GM18505 (cell line): ENCODE data around the gene TMEM108.

Experiments used
- ATAC-seq: cut with Tn5 transposase; IDR thresholded peaks from one replicate; pipeline ENCODE4 v1.9.1; 2021; ENCODE audit not compliant: unreplicated experiment
- POLR2A ChIP-seq: IDR thresholded peaks from 4 replicates; pipeline ENCODE4 v1.6.1; 2011; ENCODE audit warnings: borderline replicate concordance; ENCODE audit not compliant: insufficient read depth, insufficient read length; ENCODE audit errors: extremely low read depth

TMEM108 gene

GRCh38 chr3:133278260-133279043 is 240.3 kb downstream of the TMEM108 start:
- TF ChIP-seq POLR2A = no peak
- no peak for ATAC-seq

GRCh38 chr3:133280586-133280985 is 242.4 kb downstream of the TMEM108 start:
- ATAC-seq = no peak
- TF ChIP-seq POLR2A = no peak

GRCh38 chr3:133282236-133282635 is 244.0 kb downstream of the TMEM108 start:
- TF ChIP-seq POLR2A = no peak
- no peak for ATAC-seq

- no peak for ATAC-seq
- TF ChIP-seq POLR2A = no peak
Observed at GRCh38 chr3:133283958-133284807, 246.0 kb downstream of the TMEM108 start.

GRCh38 chr3:133289322-133289721 is 251.1 kb downstream of the TMEM108 start:
- no peak for ATAC-seq
- TF ChIP-seq POLR2A = no peak

- TF ChIP-seq POLR2A = no peak
- no peak for ATAC-seq
Observed at GRCh38 chr3:133292296-133292695, 254.1 kb downstream of the TMEM108 start.

GRCh38 chr3:133293397-133294110 is 255.4 kb downstream of the TMEM108 start:
- TF ChIP-seq POLR2A = no peak

GRCh38 chr3:133294253-133294652 is 256.1 kb downstream of the TMEM108 start:
- ATAC-seq = no peak
- TF ChIP-seq POLR2A = no peak

More at GRCh38 chr3:133293397-133294110, 255.4 kb downstream of the TMEM108 start:
- ATAC-seq = no peak

- no peak for TF ChIP-seq POLR2A
- ATAC-seq = no peak
Observed at GRCh38 chr3:133295199-133295901, 257.2 kb downstream of the TMEM108 start.

GRCh38 chr3:133295944-133296917 is 258.0 kb downstream of the TMEM108 start:
- TF ChIP-seq POLR2A = no peak
- no peak for ATAC-seq

- ATAC-seq = no peak
- no peak for TF ChIP-seq POLR2A
Observed at GRCh38 chr3:133296981-133297380, 258.8 kb downstream of the TMEM108 start.

GRCh38 chr3:133300102-133300501 is 261.9 kb downstream of the TMEM108 start:
- TF ChIP-seq POLR2A = no peak
- ATAC-seq = no peak
